GM12878 (cell line): ENCODE data around the gene MANEAL. TPM values are rescaled to one million over a fixed set of nuclear protein-coding genes. Genes with fewer than 3 reads are reported as not detected.

Source experiments
- ATAC-seq: fragments of 200-7000 bp; cut with Tn5 transposase; 3 replicates; pipeline ENCODE4 v1.9.1; 2020; ENCODE audit warnings: mild to moderate bottlenecking, moderate library complexity
- BruUV-seq: library from RNA; stranded (reverse); fragments of 400-500 nt; replicated peaks from 2 replicates; lab custom pipeline; 2021; lab: Mats Ljungman, UMichigan
- CTCF ChIA-PET: fragments of 300-600 bp; sonication (Branson Sonifier 250); formaldehyde crosslinking; extraction: SDS; loops from one replicate; lab custom pipeline; 2021; ENCODE audit warnings: inconsistent platforms; lab: Yijun Ruan, JAX
- POLR2A ChIA-PET: fragments of 350-600 bp; formaldehyde crosslinking; extraction: SDS; loops from one replicate; lab custom pipeline; 2021; ENCODE audit warnings: inconsistent platforms; lab: Charles Lee
- RAD21 ChIA-PET: fragments of 300-600 bp; sonication (Branson Sonifier 250); formaldehyde crosslinking; loops from one replicate; lab custom pipeline; 2023; ENCODE audit warnings: antibody characterized with exemption; ENCODE audit not compliant: unreplicated experiment; lab: Charles Lee
- SMC1A ChIA-PET: fragments of 300-600 bp; sonication (Branson Sonifier 250); formaldehyde crosslinking; loops from one replicate; lab custom pipeline; 2023; ENCODE audit not compliant: unreplicated experiment, uncharacterized antibody; lab: Charles Lee
- DNase-seq: peaks from one replicate; pipeline ENCODE4 v3.0.0-alpha.2; 2011; ENCODE audit warnings: low read depth, low spot score
- FAIRE-seq: peaks from 3 replicates; lab custom pipeline; 2011; peaks lifted over from hg19 to GRCh38; lab: Jason Lieb, UNC
- H2AFZ ChIP-seq: 2 replicates; pipeline ENCODE4 v1.6.0; 2011; ENCODE audit warnings: low read depth, low read length, control low read depth; ENCODE audit not compliant: control insufficient read depth
- H3K27ac ChIP-seq: 2 replicates; pipeline ENCODE4 v1.5.1; 2011; ENCODE audit warnings: control low read depth; ENCODE audit not compliant: control insufficient read depth, insufficient read depth
- H3K27me3 ChIP-seq, 2 experiments: replicated peaks in 1 of 2; 2 replicates each; pipeline versions ENCODE4 v1.6.0 to v1.6.1; 2011; ENCODE audit warnings: low read length in 1 of 2; ENCODE audit not compliant: control insufficient read depth in 2 of 2, insufficient read depth in 2 of 2
- H3K36me3 ChIP-seq, 2 experiments: 2 replicates each; pipeline ENCODE4 v1.5.1; 2011; ENCODE audit warnings: low read length in 1 of 2; ENCODE audit not compliant: control insufficient read depth in 2 of 2, insufficient read depth in 2 of 2
- H3K4me1 ChIP-seq: 2 replicates; pipeline ENCODE4 v1.6.1; 2011; ENCODE audit warnings: mild to moderate bottlenecking, low read length, moderate library complexity, mixed read lengths; ENCODE audit not compliant: control insufficient read depth, insufficient read depth
- H3K4me2 ChIP-seq: 2 replicates; pipeline ENCODE4 v1.6.0; 2011; ENCODE audit warnings: control low read depth; ENCODE audit not compliant: control insufficient read depth, insufficient read depth
- H3K4me3 ChIP-seq: fragments of 200-600 bp; sonication (generic); 2 replicates; pipeline ENCODE4 v1.5.1; 2016
- H3K79me2 ChIP-seq: 2 replicates; pipeline ENCODE4 v1.6.0; 2011; ENCODE audit warnings: low read length; ENCODE audit not compliant: control insufficient read depth, insufficient read depth
- H3K9ac ChIP-seq: 2 replicates; pipeline ENCODE4 v1.8.0; 2011; ENCODE audit warnings: low read length, control low read depth, mixed read lengths; ENCODE audit not compliant: control insufficient read depth, insufficient read depth
- H3K9me3 ChIP-seq: replicated peaks from 3 replicates; pipeline ENCODE4 v1.5.1; 2011; ENCODE audit warnings: mild to moderate bottlenecking, low read length; ENCODE audit not compliant: control insufficient read depth, insufficient read depth
- H4K20me1 ChIP-seq: 2 replicates; pipeline ENCODE4 v1.6.0; 2011; ENCODE audit not compliant: control insufficient read depth, insufficient read depth
- BRCA1 ChIP-seq: IDR thresholded peaks from 2 replicates; pipeline ENCODE4 v1.6.1; 2011; ENCODE audit warnings: low read depth, low read length, improper control_type of control experiment
- EGR1 ChIP-seq, 2 experiments: IDR thresholded peaks; 1 replicate in 1 of 2; 2 replicates in 1 of 2; pipeline ENCODE4 v1.6.1; 2011 to 2012; ENCODE audit warnings: low read depth in 2 of 2, low read length in 2 of 2, borderline replicate concordance in 1 of 2, mild to moderate bottlenecking in 1 of 2, moderate library complexity in 1 of 2
- IKZF1 ChIP-seq: fragments of 450-650 bp; conservative IDR thresholded peaks from 2 replicates; pipeline ENCODE4 v1.6.1; 2017; ENCODE audit warnings: antibody characterized with exemption, mild to moderate bottlenecking
- JUNB ChIP-seq: IDR thresholded peaks from 2 replicates; pipeline ENCODE4 v1.6.1; 2016; ENCODE audit warnings: antibody characterized with exemption, mild to moderate bottlenecking
- RAD21 ChIP-seq: IDR thresholded peaks from 2 replicates; pipeline ENCODE4 v1.6.1; 2011; ENCODE audit warnings: mild to moderate bottlenecking, low read depth, low read length, moderate library complexity; ENCODE audit not compliant: insufficient read depth
- SRF ChIP-seq, 2 experiments: IDR thresholded peaks; 2 replicates each; pipeline ENCODE4 v1.6.1; 2011; ENCODE audit warnings: low read depth in 2 of 2, low read length in 2 of 2, mild to moderate bottlenecking in 1 of 2, moderate library complexity in 1 of 2
- ZBED1 ChIP-seq: IDR thresholded peaks from 2 replicates; pipeline ENCODE4 v1.6.1; 2016; ENCODE audit warnings: borderline replicate concordance
- ZBTB11 ChIP-seq: fragments of 450-650 bp; formaldehyde crosslinking; IDR thresholded peaks from 2 replicates; pipeline ENCODE4 v1.5.0; 2022; ENCODE audit warnings: mild to moderate bottlenecking, missing genetic modification characterization
- WGBS: methylation state at CpG from one replicate; pipeline ENCODE4 v1.1.6; 2016; ENCODE audit warnings: low lambda C conversion rate; ENCODE audit not compliant: insufficient replicate concordance, insufficient coverage; ENCODE audit errors: missing lambda C conversion rate; 5-methylcytosine and 5-hydroxymethylcytosine counted together
- in situ Hi-C: fragments of 300-500 bp; cut with MboI; formaldehyde crosslinking; loops from 9 replicates; pipeline ENCODE4 v1.14.3; 2018; ENCODE audit warnings: mixed read lengths
- intact Hi-C: fragments of 100-400 bp; cut with micrococcal nuclease; formaldehyde crosslinking; loops from one replicate; pipeline ENCODE4 v1.14.2; 2022; ENCODE audit not compliant: unreplicated experiment
- polyA plus RNA-seq, 11 experiments: library from polyadenylated mRNA; depleted of rRNA in 4 of 11; unstranded in 6 of 11; stranded (reverse) in 5 of 11; fragments of >200 nt; fragmentation: Nextera tagmentation in 4 of 11; fragmentation: Illumina TruSeq in 1 of 11; extraction: Ambion mirVana in 4 of 11; extraction: Trizol in 1 of 11; gene quantifications; 1 replicate in 1 of 11; 2 replicates in 10 of 11; pipeline versions ENCODE4 v1.2.1 to v1.2.3, GENCODE V29; 2011 to 2016; ENCODE audit warnings: inconsistent platforms in 2 of 11, missing spikeins in 2 of 11, low read depth in 1 of 11
- total RNA-seq, 4 experiments: library from RNA; depleted of rRNA in 3 of 4; stranded (reverse); fragments of >200 nt in 3 of 4; fragmentation: Illumina TruSeq in 1 of 4; extraction: Trizol in 1 of 4; gene quantifications; 2 replicates each; pipeline versions ENCODE4 v1.2.1 to v1.2.3, GENCODE V29; 2013 to 2021
- TF ChIP-seq, protein P1 (sequence below): fragments of 150-350 bp; IDR thresholded peaks from 2 replicates; pipeline ENCODE4 v1.6.1; 2014; ENCODE audit warnings: mild to moderate bottlenecking, low read depth, low read length
- TF ChIP-seq, protein P2 (sequence below): fragments of 450-650 bp; IDR thresholded peaks from 2 replicates; pipeline ENCODE4 v1.6.1; 2017; ENCODE audit warnings: mild to moderate bottlenecking, low read depth, inconsistent platforms; ENCODE audit not compliant: poor library complexity, severe bottlenecking
- TF ChIP-seq, protein P3 (sequence below): fragments of 450-650 bp; IDR thresholded peaks from 2 replicates; pipeline ENCODE4 v1.6.1; 2017; ENCODE audit warnings: antibody characterized with exemption, mild to moderate bottlenecking, moderate library complexity

MANEAL gene
- total and polyA plus RNA-seq, 10 of the 15 experiments (the other 5 are each of a cell fraction or from before 2014, with no cell fraction given) = 0.83 to 11.1 (median 5.7) TPM

DNA sequence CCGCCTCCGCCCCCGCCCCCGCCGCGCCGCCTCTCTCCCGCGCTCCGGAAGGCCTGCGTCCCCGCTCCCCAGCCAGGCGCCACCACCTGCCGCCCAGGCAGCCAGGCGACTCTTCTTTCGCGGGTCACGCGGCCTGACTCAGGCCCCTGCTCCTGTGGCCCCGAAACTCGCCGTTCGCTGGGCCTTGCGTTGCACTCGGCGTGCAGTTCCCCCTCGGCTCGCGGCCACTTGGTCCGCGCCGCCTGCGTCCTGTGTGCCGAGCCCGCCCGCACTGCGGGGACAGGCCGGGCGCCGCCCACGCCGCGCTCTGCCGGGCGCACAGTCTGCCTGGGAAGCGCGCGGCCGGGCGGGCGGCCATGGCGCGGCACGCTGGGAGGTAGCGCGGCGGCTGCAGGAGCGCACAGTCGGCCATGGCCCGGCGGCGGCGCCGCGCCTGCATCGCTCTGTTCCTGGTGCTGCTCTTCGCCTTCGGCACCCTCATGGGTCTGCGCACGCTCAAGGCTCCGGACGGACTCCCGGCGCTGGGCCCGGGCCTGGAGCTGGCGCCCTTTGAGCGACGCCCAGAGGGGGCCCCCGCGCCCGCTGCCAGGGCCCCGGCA is at the start of gene MANEAL (continued):
- TF ChIP-seq IKZF1 = peak; percentile 86
- TF ChIP-seq, protein P1, sequence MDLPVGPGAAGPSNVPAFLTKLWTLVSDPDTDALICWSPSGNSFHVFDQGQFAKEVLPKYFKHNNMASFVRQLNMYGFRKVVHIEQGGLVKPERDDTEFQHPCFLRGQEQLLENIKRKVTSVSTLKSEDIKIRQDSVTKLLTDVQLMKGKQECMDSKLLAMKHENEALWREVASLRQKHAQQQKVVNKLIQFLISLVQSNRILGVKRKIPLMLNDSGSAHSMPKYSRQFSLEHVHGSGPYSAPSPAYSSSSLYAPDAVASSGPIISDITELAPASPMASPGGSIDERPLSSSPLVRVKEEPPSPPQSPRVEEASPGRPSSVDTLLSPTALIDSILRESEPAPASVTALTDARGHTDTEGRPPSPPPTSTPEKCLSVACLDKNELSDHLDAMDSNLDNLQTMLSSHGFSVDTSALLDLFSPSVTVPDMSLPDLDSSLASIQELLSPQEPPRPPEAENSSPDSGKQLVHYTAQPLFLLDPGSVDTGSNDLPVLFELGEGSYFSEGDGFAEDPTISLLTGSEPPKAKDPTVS = no peak
- peak in 1 of 2 experiments; percentile 92; a peak in 2 of 3 replicates for TF ChIP-seq EGR1 (IDR thresholded peaks at IDR 0.05; ENCODE audit: borderline replicate concordance in 1 of 2, low read depth in 2 of 2, low read length in 2 of 2)
- TF ChIP-seq, protein P2, sequence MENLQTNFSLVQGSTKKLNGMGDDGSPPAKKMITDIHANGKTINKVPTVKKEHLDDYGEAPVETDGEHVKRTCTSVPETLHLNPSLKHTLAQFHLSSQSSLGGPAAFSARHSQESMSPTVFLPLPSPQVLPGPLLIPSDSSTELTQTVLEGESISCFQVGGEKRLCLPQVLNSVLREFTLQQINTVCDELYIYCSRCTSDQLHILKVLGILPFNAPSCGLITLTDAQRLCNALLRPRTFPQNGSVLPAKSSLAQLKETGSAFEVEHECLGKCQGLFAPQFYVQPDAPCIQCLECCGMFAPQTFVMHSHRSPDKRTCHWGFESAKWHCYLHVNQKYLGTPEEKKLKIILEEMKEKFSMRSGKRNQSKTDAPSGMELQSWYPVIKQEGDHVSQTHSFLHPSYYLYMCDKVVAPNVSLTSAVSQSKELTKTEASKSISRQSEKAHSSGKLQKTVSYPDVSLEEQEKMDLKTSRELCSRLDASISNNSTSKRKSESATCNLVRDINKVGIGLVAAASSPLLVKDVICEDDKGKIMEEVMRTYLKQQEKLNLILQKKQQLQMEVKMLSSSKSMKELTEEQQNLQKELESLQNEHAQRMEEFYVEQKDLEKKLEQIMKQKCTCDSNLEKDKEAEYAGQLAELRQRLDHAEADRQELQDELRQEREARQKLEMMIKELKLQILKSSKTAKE = no peak

- SMC1A ChIA-PET = no interaction called here
- TF ChIP-seq RAD21 (no peak), JUNB (no peak), SRF (IDR thresholded peaks at IDR 0.05; ENCODE audit: low read depth in 2 of 2, low read length in 2 of 2) (no peak), ZBTB11 (CRISPR knock-in tag) (no peak), BRCA1 (no peak), ZBED1 (no peak)
- TF ChIP-seq, protein P3, sequence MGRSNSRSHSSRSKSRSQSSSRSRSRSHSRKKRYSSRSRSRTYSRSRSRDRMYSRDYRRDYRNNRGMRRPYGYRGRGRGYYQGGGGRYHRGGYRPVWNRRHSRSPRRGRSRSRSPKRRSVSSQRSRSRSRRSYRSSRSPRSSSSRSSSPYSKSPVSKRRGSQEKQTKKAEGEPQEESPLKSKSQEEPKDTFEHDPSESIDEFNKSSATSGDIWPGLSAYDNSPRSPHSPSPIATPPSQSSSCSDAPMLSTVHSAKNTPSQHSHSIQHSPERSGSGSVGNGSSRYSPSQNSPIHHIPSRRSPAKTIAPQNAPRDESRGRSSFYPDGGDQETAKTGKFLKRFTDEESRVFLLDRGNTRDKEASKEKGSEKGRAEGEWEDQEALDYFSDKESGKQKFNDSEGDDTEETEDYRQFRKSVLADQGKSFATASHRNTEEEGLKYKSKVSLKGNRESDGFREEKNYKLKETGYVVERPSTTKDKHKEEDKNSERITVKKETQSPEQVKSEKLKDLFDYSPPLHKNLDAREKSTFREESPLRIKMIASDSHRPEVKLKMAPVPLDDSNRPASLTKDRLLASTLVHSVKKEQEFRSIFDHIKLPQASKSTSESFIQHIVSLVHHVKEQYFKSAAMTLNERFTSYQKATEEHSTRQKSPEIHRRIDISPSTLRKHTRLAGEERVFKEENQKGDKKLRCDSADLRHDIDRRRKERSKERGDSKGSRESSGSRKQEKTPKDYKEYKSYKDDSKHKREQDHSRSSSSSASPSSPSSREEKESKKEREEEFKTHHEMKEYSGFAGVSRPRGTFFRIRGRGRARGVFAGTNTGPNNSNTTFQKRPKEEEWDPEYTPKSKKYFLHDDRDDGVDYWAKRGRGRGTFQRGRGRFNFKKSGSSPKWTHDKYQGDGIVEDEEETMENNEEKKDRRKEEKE = no peak
These were observed 46.8 kb upstream of the MANEAL start for GRCh38 chr1:37746806-37747205.

More at GRCh38 chr1:37746806-37747205, 46.8 kb upstream of the MANEAL start:
- BruUV-seq = no TSS peak
- Histone ChIP-seq H3K9me3 (no peaks in the 10 kb centered on the region), H3K79me2 (no peaks in the 10 kb centered on the region), H3K9ac (no peak overlapping the region), H3K27ac (no peak overlapping the region), H3K27me3 (peaks cover 0 to under 1% of the 10 kb centered on the region in 2 experiments; a peak in 2 of 4 replicates), H3K36me3 (no peaks in the 10 kb centered on the region), H2AFZ (no peak overlapping the region), H4K20me1 (no peaks in the 10 kb centered on the region), H3K4me3 (no peak overlapping the region), H3K4me1 (no peaks in the 10 kb centered on the region), H3K4me2 (no peak overlapping the region)
- RAD21 ChIA-PET = no interaction called here
- ATAC-seq (no peak), DNase-seq (no peak), FAIRE-seq (no peak)
- CTCF ChIA-PET = no interaction called here
- WGBS = 52% methylated on average over 3 of the region's 3 CpGs
- POLR2A ChIA-PET = interaction anchor here (0.6 kb wide), 1 partner anchor 167 kb away, joined by 6 read pairs; no protein-coding TSS in a partner anchor
- intact Hi-C loops (no loop called here), in situ Hi-C loops (no loop called here)
